Activated CD8-positive, alpha-beta T cell treated with anti-CD3 and anti-CD28 coated beads, Interleukin-2, amount 10 ng/mL, durations not matched to agents 7 days and 5 days (primary cell): ENCODE measurements around the gene FBXO21. TPM values are rescaled to one million over a fixed set of nuclear protein-coding genes. Genes with fewer than 3 reads are reported as not detected.
"Not testable (repeated sequence)": the region's sequence is repeated elsewhere in the genome, so short reads cannot be mapped to it uniquely, and the experiment has no call there.

Experiments
- ATAC-seq: fragments of 150-1000 bp; cut with Tn5 transposase; one replicate; pipeline ENCODE4 v1.10.0; 2021; ENCODE audit warnings: moderate library complexity
- CTCF ChIA-PET: fragments of 350-600 bp; sonication (Branson Sonifier 250); formaldehyde crosslinking; loops from one replicate; lab custom pipeline; 2021; ENCODE audit warnings: antibody characterized with exemption; lab: Charles Lee
- POLR2A ChIA-PET: fragments of 350-600 bp; sonication (Branson Sonifier 250); formaldehyde crosslinking; loops from one replicate; lab custom pipeline; 2021; ENCODE audit warnings: antibody characterized with exemption; lab: Charles Lee
- DNase-seq: peaks from one replicate; pipeline ENCODE4 v3.0.0-alpha.2; 2020
- H3K27ac Mint-ChIP-seq: one replicate; pipeline ENCODE4 v1.8.0; 2021; ENCODE audit warnings: mild to moderate bottlenecking, mixed read lengths
- H3K27me3 Mint-ChIP-seq: one replicate; pipeline ENCODE4 v1.8.0; 2021; ENCODE audit warnings: low read depth, mixed read lengths
- H3K36me3 Mint-ChIP-seq: one replicate; pipeline ENCODE4 v1.8.0; 2021; ENCODE audit warnings: low read depth, mixed read lengths
- H3K4me1 Mint-ChIP-seq: one replicate; pipeline ENCODE4 v1.8.0; 2021; ENCODE audit warnings: low read depth, mixed read lengths
- H3K4me3 Mint-ChIP-seq: one replicate; pipeline ENCODE4 v1.8.0; 2021; ENCODE audit warnings: mild to moderate bottlenecking, mixed read lengths
- H3K9me3 Mint-ChIP-seq: one replicate; pipeline ENCODE4 v1.8.0; 2022; ENCODE audit warnings: mixed read lengths; ENCODE audit not compliant: insufficient read depth
- total RNA-seq, 2 experiments: library from RNA; stranded (reverse); gene quantifications; one replicate each; pipeline ENCODE4 v1.2.3, GENCODE V29; 2021

The FBXO21 gene
- total RNA-seq, 2 experiments from 2014 or later = 26.3 to 29.6 TPM

- Mint-ChIP-seq H3K4me1 (peaks cover 36% of the 10 kb centered on the region), H3K4me3 (peak overlapping the region; percentile 85), H3K27ac (peak overlapping the region; percentile 61), H3K9me3 (no peaks in the 10 kb centered on the region), H3K27me3 (peaks cover 12% of the 10 kb centered on the region), H3K36me3 (peaks cover 9% of the 10 kb centered on the region)
- CTCF ChIA-PET = interaction anchor here (0.8 to 2.3 kb wide), 8 partner anchors 9 to 74 kb away, joined by 3 to 15 read pairs (median 4); no protein-coding TSS in a partner anchor
- peak; percentile 51 for ATAC-seq
- DNase-seq = peak; percentile 66
- POLR2A ChIA-PET = interaction anchor here (0.9 to 1.5 kb wide), 3 partner anchors 33 to 36 kb away, joined by 3 to 6 read pairs (median 4); no protein-coding TSS in a partner anchor
Observed at GRCh38 chr12:117098361-117099217, 91.7 kb downstream of the FBXO21 start.

GRCh38 chr12:117098024-117098360, 92.3 kb downstream of the FBXO21 start:
- ChIA-PET CTCF (interaction anchor here (0.8 to 2.3 kb wide), 5 partner anchors 22 to 74 kb away, joined by 3 to 15 read pairs (median 4); no protein-coding TSS in a partner anchor), POLR2A (interaction anchor here (0.6 to 1.3 kb wide), 4 partner anchors 32 to 36 kb away, joined by 3 to 6 read pairs (median 4); no protein-coding TSS in a partner anchor)
- H3K36me3 Mint-ChIP-seq = peaks cover 12% of the 10 kb centered on the region
- DNase-seq (no peak), ATAC-seq (no peak)
- H3K4me3 Mint-ChIP-seq = peak overlapping the region; percentile 85
- peak overlapping the region; percentile 61 for H3K27ac Mint-ChIP-seq
- H3K4me1 Mint-ChIP-seq = peaks cover 40% of the 10 kb centered on the region
- H3K27me3 Mint-ChIP-seq = peaks cover 12% of the 10 kb centered on the region
- no peaks in the 10 kb centered on the region for H3K9me3 Mint-ChIP-seq

GRCh38 chr12:117097159-117097558, 93.1 kb downstream of the FBXO21 start:
- no peak overlapping the region for H3K27ac Mint-ChIP-seq
- POLR2A ChIA-PET = interaction anchor here (0.6 to 1.1 kb wide), 4 partner anchors 19 to 100 kb away, joined by 3 to 6 read pairs (median 3); no protein-coding TSS in a partner anchor
- peak overlapping the region; percentile 85 for H3K4me3 Mint-ChIP-seq
- CTCF ChIA-PET = interaction anchor here (0.6 to 2.3 kb wide), 4 partner anchors 9 to 86 kb away, joined by 3 to 15 read pairs (median 9); no protein-coding TSS in a partner anchor
- peaks cover 12% of the 10 kb centered on the region for H3K36me3 Mint-ChIP-seq
- no peak for DNase-seq
- H3K4me1 Mint-ChIP-seq = peaks cover 40% of the 10 kb centered on the region
- no peak for ATAC-seq
- peaks cover 11% of the 10 kb centered on the region for H3K27me3 Mint-ChIP-seq
- H3K9me3 Mint-ChIP-seq = no peaks in the 10 kb centered on the region

GRCh38 chr12:117096501-117097042, 93.7 kb downstream of the FBXO21 start:
- CTCF ChIA-PET = interaction anchor here (0.6 to 0.9 kb wide), 3 partner anchors 8 to 86 kb away, joined by 3 to 4 read pairs (median 3); no protein-coding TSS in a partner anchor
- ATAC-seq (no peak), DNase-seq (no peak)
- Mint-ChIP-seq H3K27me3 (peaks cover 5% of the 10 kb centered on the region), H3K4me1 (peaks cover 40% of the 10 kb centered on the region), H3K4me3 (no peak overlapping the region), H3K9me3 (no peaks in the 10 kb centered on the region), H3K36me3 (peaks cover 12% of the 10 kb centered on the region), H3K27ac (no peak overlapping the region)
- POLR2A ChIA-PET = interaction anchor here (0.6 to 0.7 kb wide), 2 partner anchors 19 to 101 kb away, joined by 3 read pairs; no protein-coding TSS in a partner anchor

- H3K4me3 Mint-ChIP-seq, POLR2A ChIA-PET, H3K27ac Mint-ChIP-seq, H3K27me3 Mint-ChIP-seq, DNase-seq, H3K9me3 Mint-ChIP-seq, ATAC-seq: not testable (repeated sequence)
- CTCF ChIA-PET = interaction anchor here (1.1 kb wide), 1 partner anchor 69 kb away, joined by 4 read pairs; no protein-coding TSS in a partner anchor
- Mint-ChIP-seq H3K4me1 (peaks cover 36% of the 10 kb centered on the region), H3K36me3 (peaks cover 20% of the 10 kb centered on the region)
Observed at GRCh38 chr12:117095191-117095590, 95.1 kb downstream of the FBXO21 start.

- peaks cover 31% of the 10 kb centered on the region for H3K36me3 Mint-ChIP-seq
- H3K9me3 Mint-ChIP-seq = peaks cover 10% of the 10 kb centered on the region
- H3K27me3 Mint-ChIP-seq = no peaks in the 10 kb centered on the region
- H3K27ac Mint-ChIP-seq = no peak overlapping the region
- DNase-seq (no peak), ATAC-seq (no peak)
- peaks cover 28% of the 10 kb centered on the region for H3K4me1 Mint-ChIP-seq
- CTCF ChIA-PET = no interaction called here
- POLR2A ChIA-PET = interaction anchor here (0.6 kb wide), 1 partner anchor 89 kb away, joined by 3 read pairs; no protein-coding TSS in a partner anchor
- H3K4me3 Mint-ChIP-seq = no peak overlapping the region
Observed at GRCh38 chr12:117093918-117094630, 96.2 kb downstream of the FBXO21 start.

GRCh38 chr12:117093431-117093830, 96.8 kb downstream of the FBXO21 start:
- Mint-ChIP-seq H3K4me3 (no peak overlapping the region), H3K27ac (no peak overlapping the region), H3K4me1 (peaks cover 28% of the 10 kb centered on the region), H3K9me3 (peaks cover 10% of the 10 kb centered on the region), H3K27me3 (no peaks in the 10 kb centered on the region), H3K36me3 (peaks cover 33% of the 10 kb centered on the region)
- CTCF ChIA-PET = no interaction called here
- POLR2A ChIA-PET = interaction anchor here (0.6 kb wide), 1 partner anchor 89 kb away, joined by 3 read pairs; no protein-coding TSS in a partner anchor
- DNase-seq = no peak
- ATAC-seq = no peak

- no peak for ATAC-seq
- ChIA-PET POLR2A (no interaction called here), CTCF (no interaction called here)
- Mint-ChIP-seq H3K4me3 (no peak overlapping the region), H3K27ac (no peak overlapping the region), H3K27me3 (no peaks in the 10 kb centered on the region), H3K36me3 (peaks cover 33% of the 10 kb centered on the region), H3K9me3 (peaks cover 10% of the 10 kb centered on the region), H3K4me1 (peaks cover 25% of the 10 kb centered on the region)
- DNase-seq = no peak
Observed at GRCh38 chr12:117092886-117093285, 97.4 kb downstream of the FBXO21 start.

- Mint-ChIP-seq H3K4me3 (no peak overlapping the region), H3K27ac (no peak overlapping the region), H3K36me3 (peaks cover 33% of the 10 kb centered on the region), H3K4me1 (peaks cover 20% of the 10 kb centered on the region), H3K27me3 (no peaks in the 10 kb centered on the region), H3K9me3 (peaks cover 10% of the 10 kb centered on the region)
- ChIA-PET CTCF (interaction anchor here (0.7 kb wide), 1 partner anchor 27 kb away, joined by 4 read pairs; no protein-coding TSS in a partner anchor), POLR2A (no interaction called here)
- no peak for DNase-seq
- ATAC-seq = no peak
Observed at GRCh38 chr12:117092511-117092780, 97.8 kb downstream of the FBXO21 start.
